MG63 (cell line): ENCODE results near the gene NDUFV3. TPM values are rescaled to one million over a fixed set of nuclear protein-coding genes. Genes with fewer than 3 reads are reported as not detected.

Experiments
- total RNA-seq: library from RNA; depleted of rRNA; stranded (reverse); fragments of >200 nt; shearing (Covaris generic); gene quantifications from 2 replicates; pipeline ENCODE4 v1.2.3, GENCODE V29; 2014; ENCODE audit warnings: low replicate concordance; rRNA removed

Gene NDUFV3
- total RNA-seq, 1 experiment from 2014 or later, result 78.1 TPM

Other genes with a start within 250 kb of the NDUFV3 start
- 0.12 TPM in 1 of 2 replicates, not detected in the other for gene PDE9A, start 239.7 kb upstream of the NDUFV3 start, total RNA-seq
- gene WDR4, start 13.8 kb upstream of the NDUFV3 start, total RNA-seq, result 18.9 and 59.2 TPM in 2 replicates
- not detected in 2 replicates for gene ERVH48-1, start 32.3 kb downstream of the NDUFV3 start, total RNA-seq
- 29.6 and 35.9 TPM in 2 replicates for gene PKNOX1, start 81.3 kb downstream of the NDUFV3 start, total RNA-seq
- gene CBS, start 182.5 kb downstream of the NDUFV3 start, total RNA-seq, result 9.8 and 15.1 TPM in 2 replicates
- 193 and 198 TPM in 2 replicates for gene U2AF1, start 214.3 kb downstream of the NDUFV3 start, total RNA-seq